PFSK-1 (cell line): Measurements from ENCODE around the gene ARHGAP4.

Source experiments
- FOXP2 ChIP-seq: optimal IDR thresholded peaks from 2 replicates; pipeline ENCODE3; 2011; ENCODE audit warnings: borderline replicate concordance, control low read depth, inconsistent platforms; ENCODE audit not compliant: insufficient read depth; ENCODE audit errors: extremely low read length, extremely low read depth
- POLR2AphosphoS5 ChIP-seq: IDR thresholded peaks from 2 replicates; pipeline ENCODE4 v1.6.1; 2012; ENCODE audit warnings: low read depth, mild to moderate bottlenecking, control low read depth, low read length, moderate library complexity
- SIN3A ChIP-seq: IDR thresholded peaks from 2 replicates; pipeline ENCODE4 v1.6.1; 2012; ENCODE audit warnings: mild to moderate bottlenecking, low read length, moderate library complexity, borderline replicate concordance; ENCODE audit not compliant: insufficient read depth
- TAF1 ChIP-seq: IDR thresholded peaks from 2 replicates; pipeline ENCODE4 v1.6.1; 2012; ENCODE audit warnings: low read length, control low read depth, borderline replicate concordance; ENCODE audit not compliant: insufficient read depth
- TF ChIP-seq, protein P1 (sequence below), 2 experiments: IDR thresholded peaks; 2 replicates each; pipeline versions ENCODE4 v1.6.1 to v1.8.0; 2011 to 2012; ENCODE audit warnings: low read depth in 2 of 2, low read length in 2 of 2, control low read depth in 1 of 2, inconsistent platforms in 1 of 2, mild to moderate bottlenecking in 1 of 2, moderate library complexity in 1 of 2; ENCODE audit not compliant: insufficient read depth in 1 of 2

The ARHGAP4 gene

DNA sequence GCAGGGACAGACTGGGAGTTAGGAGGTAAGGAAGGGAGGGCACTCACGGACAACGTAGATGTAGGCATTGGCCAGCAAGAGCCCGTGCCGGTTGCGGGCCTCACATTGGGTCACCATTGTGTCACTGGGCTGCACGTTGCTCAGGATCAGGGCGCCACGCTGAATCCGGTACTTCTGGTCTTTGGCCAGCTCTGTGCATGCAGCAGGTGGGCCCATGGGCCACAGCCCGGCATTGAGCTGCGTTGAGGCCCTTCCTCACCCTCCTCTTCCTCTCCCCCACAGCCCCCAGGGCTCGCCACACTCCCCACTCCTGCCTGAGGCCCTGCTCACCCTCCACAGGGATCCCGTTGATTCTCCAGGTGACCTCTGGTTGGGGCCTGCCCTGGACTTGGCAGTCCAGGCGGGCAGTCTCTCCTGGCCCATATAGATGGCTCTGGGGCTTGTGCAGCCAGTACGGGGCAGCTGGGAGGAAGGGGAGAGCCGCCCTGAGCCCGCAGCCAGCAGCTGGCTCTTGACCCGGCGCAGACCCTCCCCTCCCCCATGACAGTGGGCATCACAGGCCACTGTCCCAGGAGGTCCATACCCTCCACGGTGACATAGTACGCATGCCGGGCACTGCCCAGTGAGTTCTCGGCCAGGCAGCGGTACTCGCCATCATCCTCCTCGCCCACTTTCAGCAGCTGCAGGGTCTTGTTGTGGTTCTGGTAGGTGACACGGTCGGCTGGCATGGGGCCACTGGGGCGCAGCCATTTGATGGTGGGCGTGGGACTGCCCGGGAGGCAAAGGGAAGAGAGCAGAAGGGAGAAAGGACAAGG lies 56.4 kb downstream of the ARHGAP4 start:
- TF ChIP-seq, protein P1, sequence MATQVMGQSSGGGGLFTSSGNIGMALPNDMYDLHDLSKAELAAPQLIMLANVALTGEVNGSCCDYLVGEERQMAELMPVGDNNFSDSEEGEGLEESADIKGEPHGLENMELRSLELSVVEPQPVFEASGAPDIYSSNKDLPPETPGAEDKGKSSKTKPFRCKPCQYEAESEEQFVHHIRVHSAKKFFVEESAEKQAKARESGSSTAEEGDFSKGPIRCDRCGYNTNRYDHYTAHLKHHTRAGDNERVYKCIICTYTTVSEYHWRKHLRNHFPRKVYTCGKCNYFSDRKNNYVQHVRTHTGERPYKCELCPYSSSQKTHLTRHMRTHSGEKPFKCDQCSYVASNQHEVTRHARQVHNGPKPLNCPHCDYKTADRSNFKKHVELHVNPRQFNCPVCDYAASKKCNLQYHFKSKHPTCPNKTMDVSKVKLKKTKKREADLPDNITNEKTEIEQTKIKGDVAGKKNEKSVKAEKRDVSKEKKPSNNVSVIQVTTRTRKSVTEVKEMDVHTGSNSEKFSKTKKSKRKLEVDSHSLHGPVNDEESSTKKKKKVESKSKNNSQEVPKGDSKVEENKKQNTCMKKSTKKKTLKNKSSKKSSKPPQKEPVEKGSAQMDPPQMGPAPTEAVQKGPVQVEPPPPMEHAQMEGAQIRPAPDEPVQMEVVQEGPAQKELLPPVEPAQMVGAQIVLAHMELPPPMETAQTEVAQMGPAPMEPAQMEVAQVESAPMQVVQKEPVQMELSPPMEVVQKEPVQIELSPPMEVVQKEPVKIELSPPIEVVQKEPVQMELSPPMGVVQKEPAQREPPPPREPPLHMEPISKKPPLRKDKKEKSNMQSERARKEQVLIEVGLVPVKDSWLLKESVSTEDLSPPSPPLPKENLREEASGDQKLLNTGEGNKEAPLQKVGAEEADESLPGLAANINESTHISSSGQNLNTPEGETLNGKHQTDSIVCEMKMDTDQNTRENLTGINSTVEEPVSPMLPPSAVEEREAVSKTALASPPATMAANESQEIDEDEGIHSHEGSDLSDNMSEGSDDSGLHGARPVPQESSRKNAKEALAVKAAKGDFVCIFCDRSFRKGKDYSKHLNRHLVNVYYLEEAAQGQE (IDR thresholded peaks at IDR 0.05; ENCODE audit: insufficient read depth in 1 of 2, low read depth in 2 of 2, low read length in 2 of 2) = no peak
- TF ChIP-seq TAF1 (no peak), SIN3A (no peak), FOXP2 (no peak), POLR2AphosphoS5 (no peak)

DNA sequence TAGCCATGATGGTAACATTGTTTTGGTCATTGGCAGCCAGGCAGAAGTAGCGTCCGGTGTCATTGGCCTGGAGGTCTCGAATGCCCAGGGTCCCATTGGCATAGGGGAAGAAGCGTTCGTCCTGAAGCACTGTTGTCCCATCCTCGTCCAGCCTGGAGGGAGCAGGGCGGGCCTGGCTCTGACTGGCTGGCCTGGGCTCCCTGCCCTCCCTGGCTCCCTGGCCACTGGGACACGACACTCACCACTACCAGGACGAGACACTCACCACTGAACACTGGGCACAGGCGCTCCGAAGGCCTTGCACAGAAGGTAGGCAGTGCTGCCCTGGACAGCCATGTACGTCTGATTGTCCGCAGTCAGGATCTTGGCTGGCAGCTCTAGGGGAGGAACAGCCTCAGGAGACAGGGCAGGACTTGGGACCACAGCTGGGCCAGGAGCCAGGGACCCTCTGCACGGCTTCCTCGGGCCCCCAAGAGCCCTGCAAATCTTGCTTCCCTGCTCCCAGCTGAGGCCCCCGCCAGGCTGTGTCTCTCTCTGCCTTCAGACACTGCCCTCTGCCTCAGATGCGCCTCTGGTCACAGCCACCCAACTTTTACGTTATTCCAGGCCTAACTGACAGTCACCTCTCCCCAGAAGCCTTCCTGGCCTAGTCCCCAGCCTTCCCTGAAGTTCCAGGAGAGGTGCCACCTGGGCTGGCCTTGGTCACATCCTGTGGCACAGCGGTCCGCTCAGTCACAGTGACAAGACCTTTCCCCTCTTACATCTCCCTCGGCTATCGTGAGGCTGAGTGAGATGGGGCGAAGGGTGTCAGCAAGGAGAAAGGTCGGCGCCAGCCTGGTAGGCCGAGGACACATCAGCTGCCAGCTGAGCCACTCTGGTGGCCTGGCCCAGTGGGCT lies 57.2 kb downstream of the ARHGAP4 start:
- TF ChIP-seq FOXP2 = no peak
- no peak for TF ChIP-seq SIN3A
- TF ChIP-seq TAF1 = no peak
- TF ChIP-seq, protein P1 (IDR thresholded peaks at IDR 0.05; ENCODE audit: insufficient read depth in 1 of 2, low read depth in 2 of 2, low read length in 2 of 2) = no peak
- no peak for TF ChIP-seq POLR2AphosphoS5

DNA sequence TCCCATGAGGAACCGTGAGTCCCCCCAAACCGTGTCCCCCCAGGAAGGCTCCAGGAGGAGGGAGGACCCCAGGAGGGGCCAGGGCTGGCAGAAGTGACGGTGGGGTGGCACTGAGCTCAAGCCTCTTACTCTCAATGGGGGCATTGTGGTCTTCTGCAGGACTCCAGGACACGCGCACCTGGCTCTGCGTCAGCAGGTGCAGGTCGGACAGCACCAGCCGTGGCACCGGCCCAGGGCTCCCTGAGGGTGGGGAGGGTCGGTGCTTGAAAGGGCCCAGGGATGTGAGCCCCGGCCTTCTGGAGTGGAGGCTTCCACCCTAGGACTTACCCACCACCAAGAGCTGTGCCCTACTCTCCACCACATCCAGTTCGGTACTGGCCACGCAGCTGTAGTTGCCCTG lies 58.4 kb downstream of the ARHGAP4 start:
- TF ChIP-seq, protein P1 (IDR thresholded peaks at IDR 0.05; ENCODE audit: insufficient read depth in 1 of 2, low read depth in 2 of 2, low read length in 2 of 2) = no peak
- TF ChIP-seq FOXP2 (no peak), POLR2AphosphoS5 (no peak), SIN3A (no peak), TAF1 (no peak)

DNA sequence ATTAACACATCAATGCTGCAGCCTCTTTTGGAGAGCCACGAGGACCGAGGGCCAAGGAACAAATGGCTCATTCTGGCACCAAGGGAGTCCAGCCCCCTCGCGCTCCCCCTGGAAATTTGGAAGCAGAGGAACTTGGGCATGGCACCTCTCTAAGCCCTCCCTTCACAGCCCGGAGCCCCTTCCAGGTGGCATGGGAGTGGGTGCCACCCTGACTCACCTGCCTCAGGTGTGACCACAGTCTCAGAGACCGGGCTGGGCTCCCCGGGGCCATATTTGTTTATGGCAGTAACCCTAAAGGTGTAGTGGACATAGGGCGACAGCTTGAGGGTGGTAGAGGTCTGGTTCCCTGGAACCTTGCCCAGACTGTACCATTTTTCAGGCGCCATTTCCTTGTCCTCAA lies 58.9 kb downstream of the ARHGAP4 start:
- TF ChIP-seq TAF1 (no peak), POLR2AphosphoS5 (no peak), FOXP2 (no peak), SIN3A (no peak)
- TF ChIP-seq, protein P1 (IDR thresholded peaks at IDR 0.05; ENCODE audit: insufficient read depth in 1 of 2, low read depth in 2 of 2, low read length in 2 of 2) = no peak
